A549 treated with AZD9567 at 1 μM for 4 hours (cell line): ENCODE measurements around the gene CTU1. TPM values are rescaled to one million over a fixed set of nuclear protein-coding genes. Genes with fewer than 3 reads are reported as not detected.

Experiments used
- total RNA-seq: library from RNA; stranded (reverse); fragments of 200-300 nt; extraction: Qiagen RNA extraction; gene quantifications from 5 replicates; pipeline ENCODE4 v1.2.3, GENCODE V29; 2022; ENCODE audit not compliant: insufficient read depth

The CTU1 gene
- 4.8 to 15.0 TPM (median 12.6 TPM) in 5 replicates for total RNA-seq

GRCh38 chr19:51108066-51108804 is at the start of gene CTU1:
Gene CTU1, minus strand, starts transcription at chr19:51108409. Its CDS starts 3,840 bp downstream, at chr19:51104569.

GRCh38 chr19:51142119-51142518 is 33.9 kb upstream of the CTU1 start, which contains the start of gene SIGLEC7:
Gene SIGLEC7, plus strand, starts transcription at chr19:51142301. Its CDS starts 69 bp downstream, at chr19:51142370.

GRCh38 chr19:51124729-51125128 is 16.5 kb upstream of the CTU1 start, which contains the start of gene SIGLEC9:
Gene SIGLEC9, plus strand, starts transcription at chr19:51124906. Its CDS starts 69 bp downstream, at chr19:51124975.

GRCh38 chr19:51082611-51083010 is 25.6 kb downstream of the CTU1 start, which contains the start of gene KLK14:
Gene KLK14, minus strand, starts transcription at chr19:51082887. Its CDS starts 273 bp downstream, at chr19:51082614.

GRCh38 chr19:51064534-51065220 is 43.5 kb downstream of the CTU1 start, which contains the start of gene KLK13:
Gene KLK13, minus strand, starts transcription at chr19:51065092. Its CDS starts 25 bp downstream, at chr19:51065067.

Other genes with a start within 250 kb of the CTU1 start
- 0.16 to 0.24 TPM (median 0.21 TPM) in 4 of 5 replicates, not detected in the other for gene KLK2, start 235.0 kb downstream of the CTU1 start, total RNA-seq
- gene KLK4, start 197.0 kb downstream of the CTU1 start, total RNA-seq = 0.11 to 0.15 TPM in 2 of 5 replicates, not detected in the others
- gene KLK5, start 155.4 kb downstream of the CTU1 start, total RNA-seq = not detected in 5 replicates
- 0.17 to 0.30 TPM (median 0.19 TPM) in 4 of 5 replicates, not detected in the other for gene KLK6, start 138.8 kb downstream of the CTU1 start, total RNA-seq
- not detected in 5 replicates for gene KLK7, start 124.5 kb downstream of the CTU1 start, total RNA-seq
- gene KLK8, start 106.8 kb downstream of the CTU1 start, total RNA-seq = not detected in 5 replicates
- 0.21 to 0.34 TPM (median 0.28 TPM) in 4 of 5 replicates, not detected in the other for gene KLK10, start 88.7 kb downstream of the CTU1 start, total RNA-seq
- not detected in 5 replicates for gene KLK11, start 81.8 kb downstream of the CTU1 start, total RNA-seq
- gene KLK12, start 73.4 kb downstream of the CTU1 start, total RNA-seq = not detected in 5 replicates
- gene KLK13, start 43.3 kb downstream of the CTU1 start, total RNA-seq = 0.10 to 0.22 TPM in 2 of 5 replicates, not detected in the others
- gene KLK14, start 25.5 kb downstream of the CTU1 start, total RNA-seq = 0.17 to 0.57 TPM (median 0.33 TPM) in 4 of 5 replicates, not detected in the other
- gene SIGLEC9, start 16.5 kb upstream of the CTU1 start, total RNA-seq = 0.05 TPM in 1 of 5 replicates, not detected in the others
- not detected in 5 replicates for gene SIGLEC7, start 33.9 kb upstream of the CTU1 start, total RNA-seq
- 0.10 to 0.16 TPM in 2 of 5 replicates, not detected in the others for gene CD33, start 116.7 kb upstream of the CTU1 start, total RNA-seq
- gene SIGLECL1, start 142.7 kb upstream of the CTU1 start, total RNA-seq = not detected in 5 replicates
- gene IGLON5, start 203.2 kb upstream of the CTU1 start, total RNA-seq = 0.03 to 0.07 TPM (median 0.06 TPM) in 3 of 5 replicates, not detected in the others
- 8.6 to 13.5 TPM (median 11.6 TPM) in 5 replicates for gene VSIG10L, start 233.7 kb upstream of the CTU1 start, total RNA-seq